Measurements from ENCODE around the gene PPP1R15B.
A peak's percentile ranks its signal among the peaks of the same experiment; 100 is the strongest.

Gene PPP1R15B

GRCh38 chr1:204449678-204450280 is 38.2 kb upstream of the PPP1R15B start:
- H3K27ac Mint-ChIP-seq (ENCODE audit: low read depth) = peak overlapping the region; percentile 80

GRCh38 chr1:204448991-204449677 is 37.5 kb upstream of the PPP1R15B start:
- DNase-seq (ENCODE audit: low spot score in 2 of 2) = no peak
- H3K27ac Mint-ChIP-seq (ENCODE audit: low read depth) = peak overlapping the region; percentile 80
- H3K36me3 Mint-ChIP-seq (ENCODE audit: insufficient read depth) = peaks cover 21% of the 10 kb centered on the region
- no peak overlapping the region for H3K4me3 Mint-ChIP-seq
- H3K4me1 Mint-ChIP-seq = peaks cover 23% of the 10 kb centered on the region
- H3K27me3 Mint-ChIP-seq = no peaks in the 10 kb centered on the region
- no peak for ATAC-seq (replicated peaks; ENCODE audit: extremely low read depth, poor library complexity, severe bottlenecking)
- no peaks in the 10 kb centered on the region for H3K9me3 Mint-ChIP-seq

More at GRCh38 chr1:204449678-204450280, 38.2 kb upstream of the PPP1R15B start:
- peaks cover 20% of the 10 kb centered on the region for H3K36me3 Mint-ChIP-seq (ENCODE audit: insufficient read depth)
- H3K27me3 Mint-ChIP-seq = no peaks in the 10 kb centered on the region
- ATAC-seq (replicated peaks; ENCODE audit: extremely low read depth, poor library complexity, severe bottlenecking) = no peak
- no peaks in the 10 kb centered on the region for H3K9me3 Mint-ChIP-seq
- no peak overlapping the region for H3K4me3 Mint-ChIP-seq
- DNase-seq (ENCODE audit: low spot score in 2 of 2) = no peak
- H3K4me1 Mint-ChIP-seq = peaks cover 23% of the 10 kb centered on the region

- ATAC-seq (replicated peaks; ENCODE audit: extremely low read depth, poor library complexity, severe bottlenecking) = no peak
- H3K27me3 Mint-ChIP-seq = no peaks in the 10 kb centered on the region
- peaks cover 22% of the 10 kb centered on the region for H3K36me3 Mint-ChIP-seq (ENCODE audit: insufficient read depth)
- H3K27ac Mint-ChIP-seq (ENCODE audit: low read depth) = peak overlapping the region; percentile 80
- H3K9me3 Mint-ChIP-seq = no peaks in the 10 kb centered on the region
- no peak for DNase-seq (ENCODE audit: low spot score in 2 of 2)
- H3K4me1 Mint-ChIP-seq = peaks cover 21% of the 10 kb centered on the region
- no peak overlapping the region for H3K4me3 Mint-ChIP-seq
Observed at GRCh38 chr1:204448344-204448964, 36.8 kb upstream of the PPP1R15B start.

- Mint-ChIP-seq H3K4me1 (peaks cover 14% of the 10 kb centered on the region), H3K9me3 (no peaks in the 10 kb centered on the region), H3K36me3 (ENCODE audit: insufficient read depth) (peaks cover 22% of the 10 kb centered on the region), H3K27me3 (no peaks in the 10 kb centered on the region), H3K27ac (ENCODE audit: low read depth) (peak overlapping the region; percentile 91), H3K4me3 (no peak overlapping the region)
- ATAC-seq (replicated peaks; ENCODE audit: extremely low read depth, poor library complexity, severe bottlenecking) = no peak
- no peak for DNase-seq (ENCODE audit: low spot score in 2 of 2)
Observed at GRCh38 chr1:204447736-204448135, 36.1 kb upstream of the PPP1R15B start.

GRCh38 chr1:204447190-204447589 is 35.6 kb upstream of the PPP1R15B start:
- DNase-seq (ENCODE audit: low spot score in 2 of 2) (no peak), ATAC-seq (replicated peaks; ENCODE audit: extremely low read depth, poor library complexity, severe bottlenecking) (no peak)
- Mint-ChIP-seq H3K27ac (ENCODE audit: low read depth) (peak overlapping the region; percentile 91), H3K4me1 (peaks cover 12% of the 10 kb centered on the region), H3K4me3 (no peak overlapping the region), H3K36me3 (ENCODE audit: insufficient read depth) (peaks cover 23% of the 10 kb centered on the region), H3K9me3 (no peaks in the 10 kb centered on the region), H3K27me3 (no peaks in the 10 kb centered on the region)

GRCh38 chr1:204446413-204447111 is 34.9 kb upstream of the PPP1R15B start:
- ATAC-seq (replicated peaks; ENCODE audit: extremely low read depth, poor library complexity, severe bottlenecking) (peak; percentile 97), DNase-seq (ENCODE audit: low spot score in 2 of 2) (peak; percentile 64 to 67)
- peaks cover 12% of the 10 kb centered on the region for H3K4me1 Mint-ChIP-seq
- peaks cover 24% of the 10 kb centered on the region for H3K36me3 Mint-ChIP-seq (ENCODE audit: insufficient read depth)
- H3K27me3 Mint-ChIP-seq = no peaks in the 10 kb centered on the region
- no peak overlapping the region for H3K4me3 Mint-ChIP-seq
- H3K9me3 Mint-ChIP-seq = no peaks in the 10 kb centered on the region
- peak overlapping the region; percentile 91 for H3K27ac Mint-ChIP-seq (ENCODE audit: low read depth)

GRCh38 chr1:204445860-204446412 is 34.3 kb upstream of the PPP1R15B start:
- Mint-ChIP-seq H3K36me3 (ENCODE audit: insufficient read depth) (peaks cover 25% of the 10 kb centered on the region), H3K27ac (ENCODE audit: low read depth) (peak overlapping the region; percentile 91)
- peak; percentile 33 for ATAC-seq (replicated peaks; ENCODE audit: extremely low read depth, poor library complexity, severe bottlenecking)

GRCh38 chr1:204443871-204444581 is 32.4 kb upstream of the PPP1R15B start:
- Mint-ChIP-seq H3K4me3 (no peak overlapping the region), H3K27me3 (no peaks in the 10 kb centered on the region), H3K4me1 (peaks cover 7% of the 10 kb centered on the region), H3K9me3 (no peaks in the 10 kb centered on the region), H3K27ac (ENCODE audit: low read depth) (peak overlapping the region; percentile 59), H3K36me3 (ENCODE audit: insufficient read depth) (peaks cover 27% of the 10 kb centered on the region)
- ATAC-seq (replicated peaks; ENCODE audit: extremely low read depth, poor library complexity, severe bottlenecking) (no peak), DNase-seq (ENCODE audit: low spot score in 2 of 2) (no peak)

More at GRCh38 chr1:204445860-204446412, 34.3 kb upstream of the PPP1R15B start:
- no peak overlapping the region for H3K4me3 Mint-ChIP-seq
- H3K9me3 Mint-ChIP-seq = no peaks in the 10 kb centered on the region
- no peaks in the 10 kb centered on the region for H3K27me3 Mint-ChIP-seq
- peak; percentile 29 to 32 for DNase-seq (ENCODE audit: low spot score in 2 of 2)
- H3K4me1 Mint-ChIP-seq = peaks cover 12% of the 10 kb centered on the region

GRCh38 chr1:204443260-204443619 is 31.6 kb upstream of the PPP1R15B start:
- Mint-ChIP-seq H3K36me3 (ENCODE audit: insufficient read depth) (peaks cover 32% of the 10 kb centered on the region), H3K27me3 (no peaks in the 10 kb centered on the region), H3K27ac (ENCODE audit: low read depth) (no peak overlapping the region), H3K9me3 (no peaks in the 10 kb centered on the region), H3K4me1 (peaks cover 7% of the 10 kb centered on the region), H3K4me3 (no peak overlapping the region)
- no peak for DNase-seq (ENCODE audit: low spot score in 2 of 2)
- no peak for ATAC-seq (replicated peaks; ENCODE audit: extremely low read depth, poor library complexity, severe bottlenecking)

- DNase-seq (ENCODE audit: low spot score in 2 of 2) = no peak
- ATAC-seq (replicated peaks; ENCODE audit: extremely low read depth, poor library complexity, severe bottlenecking) = no peak
- peaks cover 34% of the 10 kb centered on the region for H3K36me3 Mint-ChIP-seq (ENCODE audit: insufficient read depth)
- no peak overlapping the region for H3K4me3 Mint-ChIP-seq
- no peaks in the 10 kb centered on the region for H3K9me3 Mint-ChIP-seq
- H3K27ac Mint-ChIP-seq (ENCODE audit: low read depth) = no peak overlapping the region
- H3K27me3 Mint-ChIP-seq = no peaks in the 10 kb centered on the region
- H3K4me1 Mint-ChIP-seq = peaks cover 7% of the 10 kb centered on the region
Observed at GRCh38 chr1:204442376-204443259, 31.0 kb upstream of the PPP1R15B start.

- no peak for ATAC-seq (replicated peaks; ENCODE audit: extremely low read depth, poor library complexity, severe bottlenecking)
- no peak for DNase-seq (ENCODE audit: low spot score in 2 of 2)
- Mint-ChIP-seq H3K27ac (ENCODE audit: low read depth) (no peak overlapping the region), H3K27me3 (no peaks in the 10 kb centered on the region), H3K9me3 (no peaks in the 10 kb centered on the region), H3K4me3 (no peak overlapping the region), H3K36me3 (ENCODE audit: insufficient read depth) (peaks cover 34% of the 10 kb centered on the region), H3K4me1 (peaks cover 4% of the 10 kb centered on the region)
Observed at GRCh38 chr1:204441558-204441957, 29.9 kb upstream of the PPP1R15B start.
